SH-SY5Y (cell line): ENCODE data around the gene NTHL1.

Experiments used
- GATA2 ChIP-seq: IDR thresholded peaks from 2 replicates; pipeline ENCODE4 v1.6.1; 2011; ENCODE audit warnings: mild to moderate bottlenecking, low read depth, low read length
- GATA3 ChIP-seq: IDR thresholded peaks from 2 replicates; pipeline ENCODE4 v1.6.1; 2011; ENCODE audit warnings: low read depth, mild to moderate bottlenecking, low read length, moderate library complexity

Gene NTHL1

DNA sequence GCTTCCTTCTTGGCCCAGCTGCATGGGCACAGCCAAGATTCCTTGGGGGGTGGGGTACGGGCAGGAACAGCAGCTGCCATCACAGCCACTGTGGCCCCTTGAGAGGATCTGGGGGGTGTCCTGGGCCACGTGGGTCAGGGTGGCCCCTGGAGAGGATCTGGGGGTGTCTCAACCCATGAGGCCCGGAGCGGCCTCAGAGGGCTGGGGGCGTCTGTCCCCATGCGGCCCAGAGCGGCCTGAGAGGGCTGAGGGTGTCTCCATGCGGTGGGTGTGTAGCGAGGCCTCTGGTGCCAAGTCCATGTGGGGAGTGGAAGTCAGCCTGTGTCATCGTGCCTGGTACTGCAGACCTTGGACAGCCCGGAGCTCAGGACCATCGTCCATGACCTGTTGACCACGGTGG, 13.9 kb upstream of the NTHL1 start:
- no peak for TF ChIP-seq GATA2
- no peak for TF ChIP-seq GATA3

DNA sequence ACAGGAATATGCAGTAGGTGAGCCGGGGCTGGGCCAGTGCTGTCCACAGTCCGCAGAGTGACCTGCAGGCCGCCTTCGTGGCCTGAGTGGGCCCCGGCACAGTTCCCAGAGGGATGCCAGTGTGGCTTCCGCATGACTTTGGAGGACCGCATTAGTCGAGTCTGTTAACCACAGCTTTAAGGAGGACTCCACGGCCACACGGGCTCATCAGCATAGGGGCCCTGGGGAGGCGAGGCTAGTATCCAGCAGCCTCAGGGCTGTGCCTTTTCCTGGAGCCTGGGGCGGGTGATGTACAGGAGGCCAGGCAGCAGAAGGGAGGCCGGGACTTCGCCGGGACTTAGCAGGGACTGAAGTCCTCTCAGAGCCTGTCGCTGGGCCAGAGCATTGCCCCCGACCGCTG, 13.4 kb upstream of the NTHL1 start:
- no peak for TF ChIP-seq GATA3
- TF ChIP-seq GATA2, result no peak

DNA sequence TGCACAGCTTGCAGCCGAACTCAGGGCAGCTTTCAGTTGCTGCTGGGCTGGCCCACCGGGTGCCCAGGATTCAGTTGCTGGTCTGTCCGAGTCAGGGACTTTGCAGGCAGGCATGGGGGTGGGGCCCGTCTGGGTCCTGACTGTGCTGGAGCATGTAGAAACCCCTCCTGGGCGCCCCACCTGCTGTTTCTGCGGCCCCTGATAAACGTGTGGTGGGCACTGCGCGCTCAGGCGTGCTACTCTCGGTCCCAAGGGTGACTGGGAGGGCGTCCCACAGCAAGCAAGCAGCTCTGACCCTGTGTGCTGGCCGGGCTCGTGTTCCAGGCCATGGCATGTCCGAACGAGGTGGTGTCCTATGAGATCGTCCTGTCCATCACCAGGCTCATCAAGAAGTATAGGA, 12.7 kb upstream of the NTHL1 start:
- TF ChIP-seq GATA3 (no peak), GATA2 (no peak)

DNA sequence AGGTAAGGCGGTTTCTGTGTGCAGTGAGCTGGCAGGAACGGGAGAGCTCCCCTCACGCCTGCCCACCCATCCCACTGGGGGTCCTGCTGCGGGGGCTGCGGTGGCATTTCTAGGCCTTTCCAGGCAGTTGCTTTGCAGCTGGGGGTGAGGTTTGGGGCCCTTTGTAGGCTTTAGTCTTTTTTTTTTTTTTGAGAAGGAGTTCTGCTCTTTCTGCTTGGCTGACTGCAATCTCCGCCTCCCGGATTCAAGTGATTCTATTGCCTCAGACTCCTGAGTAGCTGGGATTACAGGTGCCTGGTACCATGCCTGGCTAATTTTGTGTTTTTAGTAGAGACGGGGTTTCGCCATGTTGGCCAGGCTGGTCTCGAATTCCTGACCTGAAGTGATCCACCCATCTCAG, 11.2 kb upstream of the NTHL1 start:
- TF ChIP-seq GATA2 (no peak), GATA3 (no peak)

DNA sequence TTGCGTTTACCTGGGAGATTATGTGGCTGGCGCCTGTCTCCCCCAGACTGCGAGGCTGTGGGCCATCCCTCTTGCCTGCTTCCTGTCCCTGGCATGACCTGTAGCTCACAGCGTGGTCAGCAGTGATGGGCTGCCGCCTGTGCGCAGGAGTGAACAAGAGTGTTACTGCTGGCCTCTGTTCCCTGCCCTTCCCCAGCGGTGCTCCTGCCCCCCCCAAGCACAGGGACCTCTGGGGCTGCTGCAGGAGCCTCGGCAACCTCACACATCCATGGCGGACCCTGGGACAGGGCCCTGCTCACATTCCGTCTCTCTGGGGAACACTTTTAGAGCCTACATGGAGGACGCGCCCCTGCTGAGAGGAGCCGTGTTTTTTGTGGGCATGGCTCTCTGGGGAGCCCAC, 10.8 kb upstream of the NTHL1 start:
- TF ChIP-seq GATA2, result no peak
- no peak for TF ChIP-seq GATA3

DNA sequence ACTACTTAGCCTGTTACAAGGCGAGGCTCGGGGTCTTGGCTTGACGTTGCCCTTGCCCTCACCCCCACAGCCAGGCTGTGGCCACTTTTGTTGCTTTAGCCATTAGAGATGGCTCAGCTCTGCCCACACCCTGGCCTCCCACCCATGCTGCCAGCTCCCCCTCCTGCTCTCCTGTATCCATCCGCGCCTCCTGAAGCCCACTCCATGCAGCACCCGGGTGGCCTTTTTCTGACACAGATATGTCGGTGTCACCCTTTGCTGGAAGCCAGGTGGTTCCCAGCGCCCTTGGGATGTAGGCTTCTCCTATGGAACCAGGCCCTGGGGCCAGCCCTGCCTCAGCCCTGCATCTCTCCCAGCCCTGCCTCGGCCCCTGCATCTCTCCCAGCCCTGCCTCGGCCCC, 9.8 kb upstream of the NTHL1 start:
- TF ChIP-seq GATA3 (no peak), GATA2 (no peak)

DNA sequence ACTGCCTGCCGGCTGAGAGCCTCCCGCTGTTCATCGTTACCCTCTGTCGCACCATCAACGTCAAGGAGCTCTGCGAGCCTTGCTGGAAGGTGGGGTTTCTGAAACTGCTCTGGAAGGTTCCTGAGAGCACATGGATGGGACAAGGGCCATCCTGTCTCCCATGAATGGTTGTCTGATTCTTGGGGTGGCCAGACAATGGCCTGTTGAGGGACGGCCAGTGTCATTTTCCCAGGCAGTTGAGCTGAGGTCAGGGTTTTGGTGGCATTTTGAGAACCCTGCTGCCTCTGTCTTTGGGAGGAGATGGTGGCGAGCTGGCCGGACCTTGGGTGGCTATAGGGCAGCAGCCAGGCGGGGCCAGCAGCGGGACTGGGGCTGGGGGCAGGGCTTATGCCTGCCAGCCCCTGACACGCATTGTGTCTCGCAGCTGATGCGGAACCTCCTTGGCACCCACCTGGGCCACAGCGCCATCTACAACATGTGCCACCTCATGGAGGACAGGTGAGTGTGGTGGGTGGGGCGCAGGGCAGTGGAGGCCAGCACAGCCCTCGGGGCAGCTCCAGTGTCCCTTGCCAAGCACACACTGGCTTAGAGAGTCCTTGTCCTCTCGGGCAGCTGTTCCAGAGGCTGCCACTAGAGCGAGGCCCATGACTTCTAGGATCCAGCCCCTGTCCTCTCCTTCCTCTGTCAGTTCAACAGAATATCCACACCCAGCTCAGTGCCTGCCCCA, 9.2 kb upstream of the NTHL1 start:
- no peak for TF ChIP-seq GATA2

DNA sequence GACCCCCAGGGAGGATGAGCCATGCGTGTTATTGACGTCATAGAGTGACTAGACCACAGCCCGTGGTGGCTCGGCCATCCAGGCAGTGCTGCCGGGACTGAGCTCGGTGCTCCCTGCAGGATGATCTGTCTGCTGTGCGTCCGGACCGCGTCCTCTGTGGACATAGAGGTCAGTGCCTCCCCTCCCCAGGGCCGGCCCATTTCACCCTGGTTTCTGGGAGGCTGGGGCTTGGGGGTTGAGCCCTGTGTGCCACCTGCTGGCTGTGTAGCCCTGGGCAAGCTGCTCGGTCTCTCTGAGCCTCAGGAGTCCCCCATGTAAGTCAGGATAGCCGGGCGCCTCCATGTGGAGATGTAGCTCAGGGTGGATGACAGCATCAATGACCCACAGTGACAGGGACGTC, 8.4 kb upstream of the NTHL1 start:
- TF ChIP-seq GATA3 (no peak), GATA2 (no peak)

DNA sequence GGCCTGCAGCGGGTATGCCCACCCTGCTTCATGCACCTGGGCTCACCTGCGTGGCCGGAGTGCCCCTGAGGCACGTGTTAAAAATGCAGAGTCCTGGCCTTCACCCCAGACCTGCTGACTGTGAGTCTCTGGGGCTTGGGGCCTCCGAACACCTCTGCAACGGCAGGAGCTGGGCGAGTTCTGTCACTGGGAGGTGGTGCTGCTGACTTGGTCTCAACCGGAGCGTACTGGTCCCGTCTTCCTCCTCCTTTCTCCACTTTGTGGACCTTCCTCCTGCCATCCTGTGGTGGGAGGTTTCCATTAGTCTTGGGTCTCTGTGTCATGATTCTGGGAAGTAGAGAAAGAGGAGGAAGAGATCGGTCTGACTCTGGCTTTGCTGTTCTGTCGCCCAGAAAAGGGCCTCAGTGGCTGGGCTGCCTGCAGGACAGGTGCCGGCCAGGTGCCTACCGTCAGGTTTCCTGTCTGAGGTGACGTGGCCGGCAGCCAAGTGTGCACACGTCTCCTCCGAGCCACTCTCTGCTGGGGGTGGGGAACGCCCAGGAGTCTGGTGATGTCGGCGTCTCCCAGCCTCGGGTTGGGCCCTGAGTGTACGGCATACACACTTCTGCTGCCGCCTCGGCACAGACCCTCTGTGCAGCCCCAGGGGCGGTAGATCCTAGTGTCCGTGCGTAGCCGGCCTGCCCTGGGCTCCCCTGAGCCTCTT, 7.1 kb upstream of the NTHL1 start:
- TF ChIP-seq GATA3 (no peak), GATA2 (no peak)

DNA sequence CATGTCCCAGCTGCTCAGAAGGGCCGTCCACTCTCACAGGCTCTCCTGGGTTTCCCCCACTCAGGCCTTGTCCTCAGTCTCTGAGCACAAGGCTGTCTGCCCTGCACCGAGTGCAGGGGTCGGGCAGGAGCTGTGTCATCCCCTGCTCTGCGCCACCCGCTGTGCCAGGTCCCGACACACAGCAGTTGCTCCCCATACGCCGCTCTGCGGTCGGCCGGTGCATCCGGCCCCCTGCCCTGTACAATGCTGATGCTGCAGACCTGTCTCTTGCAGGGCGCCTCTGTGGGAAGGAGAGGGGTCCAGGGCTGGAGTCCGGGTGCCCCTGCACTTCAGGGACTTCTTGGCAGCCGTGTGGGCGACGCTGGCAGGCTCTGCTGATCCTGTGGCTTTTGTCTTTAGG, 6.3 kb upstream of the NTHL1 start:
- TF ChIP-seq GATA3, result no peak
- no peak for TF ChIP-seq GATA2

DNA sequence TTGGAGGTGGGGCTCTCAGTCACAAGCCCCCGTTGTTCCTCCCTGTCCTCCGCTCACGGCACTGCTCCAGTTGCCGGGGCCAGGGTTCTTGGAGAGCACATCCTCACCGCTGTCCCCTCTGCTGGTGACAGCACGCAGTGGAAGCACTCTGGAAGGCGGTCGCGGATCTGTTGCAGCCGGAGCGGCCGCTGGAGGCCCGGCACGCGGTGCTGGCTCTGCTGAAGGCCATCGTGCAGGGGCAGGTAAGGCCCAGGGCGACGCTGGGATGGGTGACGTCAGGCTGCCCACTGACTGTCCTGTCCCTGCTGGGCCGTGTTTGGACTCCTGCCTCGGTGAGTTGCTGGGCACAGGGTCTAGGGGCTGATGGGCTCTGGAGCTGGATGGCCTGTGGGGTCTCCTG, 5.6 kb upstream of the NTHL1 start:
- no peak for TF ChIP-seq GATA2
- no peak for TF ChIP-seq GATA3

DNA sequence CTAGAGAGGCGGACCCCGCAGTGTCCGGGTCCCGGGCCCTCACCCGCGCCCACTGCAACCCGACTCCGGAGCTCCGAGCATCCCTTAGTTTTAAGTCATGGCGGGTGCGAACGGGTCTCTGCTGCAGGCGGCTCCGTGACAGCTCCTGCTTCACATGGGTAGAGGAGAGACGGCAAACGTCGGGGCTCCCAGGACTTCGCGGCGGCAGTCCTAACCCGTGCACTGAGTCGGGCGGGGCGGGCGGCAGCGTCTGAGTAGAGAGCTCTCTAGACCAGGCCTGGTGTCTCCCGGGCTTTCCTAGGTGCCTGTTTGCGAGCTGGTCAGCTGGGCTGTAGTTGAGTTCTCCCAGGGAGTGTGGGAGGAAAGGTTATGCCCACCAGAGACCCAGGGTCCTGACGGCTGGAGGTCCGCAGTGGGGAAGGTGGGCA, 496 bp upstream of the NTHL1 start:
- TF ChIP-seq GATA2 (no peak), GATA3 (no peak)

DNA sequence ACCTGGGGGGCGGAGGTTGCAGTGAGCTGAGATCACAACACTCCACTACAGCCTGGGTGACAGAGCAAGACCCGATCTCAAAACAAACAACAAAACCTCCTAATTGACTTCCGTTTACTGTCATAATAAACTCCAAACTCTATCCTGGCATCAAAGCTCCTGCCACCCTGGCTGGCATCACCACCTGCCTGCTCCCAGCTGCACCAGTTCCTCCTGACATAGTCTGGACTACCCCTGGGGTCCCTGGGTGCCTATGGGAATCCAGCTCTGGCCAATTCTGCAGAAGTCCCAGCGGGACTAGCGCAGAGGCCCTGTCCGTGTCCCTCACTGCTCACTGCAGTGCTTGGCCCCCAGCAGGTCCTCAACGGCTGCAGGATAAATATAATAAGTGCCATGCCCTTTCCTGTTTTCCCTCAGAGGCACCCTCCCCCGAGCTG, 723 bp downstream of the NTHL1 start:
- TF ChIP-seq GATA3, result no peak

DNA sequence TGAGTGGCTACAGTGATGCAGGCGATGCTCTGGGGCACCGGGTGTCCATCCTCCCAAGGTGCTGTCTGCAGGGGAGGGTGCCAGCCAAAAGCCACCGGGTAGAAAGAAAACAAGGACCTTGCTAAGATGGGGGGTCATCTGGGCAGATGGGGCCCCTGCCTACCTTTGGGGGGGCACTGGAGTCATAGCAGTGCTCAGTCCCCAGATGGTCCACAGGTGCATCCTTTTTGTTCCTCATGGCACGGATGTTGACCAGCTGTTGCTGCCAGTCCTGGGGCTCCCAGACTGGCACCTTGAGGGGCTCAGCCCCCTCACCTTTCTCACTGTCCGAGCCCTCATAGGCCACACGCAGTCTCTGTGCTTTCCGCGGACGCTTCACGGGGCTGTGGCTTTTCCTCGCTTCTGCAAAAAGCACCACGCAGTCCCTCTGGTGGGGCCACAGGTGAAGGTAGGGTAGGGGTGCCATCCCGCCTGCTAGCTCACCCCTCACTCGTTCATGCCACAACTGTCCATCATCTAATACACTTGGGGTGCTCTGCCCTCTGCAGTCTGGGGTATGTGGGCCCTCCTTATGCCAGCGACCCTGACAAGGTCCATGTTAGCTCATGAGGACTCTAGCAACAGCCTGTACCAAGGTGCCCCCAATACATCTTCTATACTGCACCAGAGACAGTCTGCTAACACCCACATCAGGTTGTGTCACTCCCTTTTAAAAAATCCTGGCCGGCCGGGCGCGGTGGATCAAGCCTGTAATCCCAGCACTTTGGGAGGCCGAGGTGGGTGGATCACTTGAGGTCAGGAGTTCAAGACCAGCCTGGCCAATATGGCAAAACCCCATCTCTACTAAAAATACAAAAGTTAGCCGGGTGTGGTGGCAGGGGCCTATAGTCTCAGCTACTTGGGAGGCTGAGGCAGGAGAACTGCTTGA, 1.4 kb downstream of the NTHL1 start:
- TF ChIP-seq GATA2 (no peak), GATA3 (no peak)
